GM10266 (cell line): ENCODE measurements around the gene GJC2.

Experiments used
- DNase-seq: peaks from one replicate; pipeline ENCODE4 v3.0.0; 2012; ENCODE audit errors: extremely low spot score
- CTCF ChIP-seq: IDR thresholded peaks from 2 replicates; pipeline ENCODE4 v1.5.1; 2012; ENCODE audit warnings: mild to moderate bottlenecking, low read depth; ENCODE audit not compliant: control insufficient read depth, insufficient read depth; ENCODE audit errors: missing control alignments

The GJC2 gene

DNA sequence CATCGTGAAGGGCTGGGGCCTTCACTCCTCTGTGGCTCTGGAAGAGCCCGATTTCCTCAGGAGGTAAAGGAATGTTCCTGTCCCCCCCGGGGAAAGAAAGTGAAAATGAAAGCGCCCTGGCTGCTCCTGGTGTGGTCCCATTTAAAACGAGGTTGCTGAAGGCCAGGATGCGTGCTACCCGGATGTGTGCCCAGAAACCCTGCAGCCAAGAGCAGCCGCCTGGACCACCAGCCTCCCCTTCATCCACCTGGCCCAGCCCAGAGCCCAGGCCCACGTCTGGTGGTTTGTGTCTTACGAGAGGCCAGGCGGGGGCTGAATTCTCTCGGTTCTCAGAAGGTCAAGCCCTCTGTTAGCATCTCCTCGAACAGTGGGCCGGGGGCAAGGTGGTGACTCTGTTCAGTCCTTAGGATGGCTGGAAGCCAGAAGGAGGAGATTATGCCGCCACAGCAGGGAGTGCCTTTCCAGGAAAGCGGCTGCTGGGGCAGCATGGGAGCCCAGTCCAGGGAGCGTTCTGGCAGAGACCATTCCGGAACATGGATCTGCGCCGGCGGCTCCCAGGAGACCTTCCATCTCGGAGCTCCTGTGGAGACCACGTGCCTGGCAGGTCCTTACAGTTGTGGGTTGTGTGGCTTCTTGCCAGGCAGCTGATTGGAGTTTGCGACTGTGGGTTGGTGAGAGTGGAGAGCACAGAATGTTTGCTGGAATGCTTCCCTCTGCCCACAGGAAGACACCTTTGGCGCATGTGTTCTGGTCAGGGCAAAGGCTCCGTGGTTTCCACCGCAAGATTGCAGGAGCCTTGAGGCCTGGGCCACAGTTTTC lies 8.3 kb upstream of the GJC2 start:
- TF ChIP-seq CTCF = no peak
- DNase-seq = peak; percentile 53

DNA sequence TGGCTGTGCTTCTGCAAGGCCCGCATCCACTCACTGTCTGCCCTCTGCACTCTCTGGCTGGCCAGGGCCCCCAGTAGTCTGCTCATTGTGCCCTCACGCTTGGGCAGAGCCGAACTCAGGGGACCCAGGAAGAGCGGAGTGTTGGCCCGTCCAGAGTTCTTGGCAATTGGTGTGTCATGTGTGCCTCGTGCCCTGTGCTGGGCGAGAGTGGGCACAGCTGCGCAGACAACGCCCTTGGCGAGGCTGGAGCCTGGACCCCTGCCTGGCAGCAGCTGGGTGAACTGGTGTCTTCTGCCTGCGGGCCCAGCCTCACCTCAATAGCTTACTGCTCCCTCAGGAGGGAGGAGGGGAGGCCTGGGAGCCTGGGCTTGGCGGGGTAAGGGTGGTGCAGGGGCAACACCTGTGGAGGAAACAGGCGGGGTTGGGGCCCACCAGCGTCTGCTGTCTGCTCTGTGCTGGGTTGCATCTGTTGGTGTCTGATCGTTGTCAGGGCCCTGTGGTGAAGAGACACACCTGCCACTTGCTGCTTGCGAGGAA lies 7.5 kb upstream of the GJC2 start:
- peak; percentile 8 for DNase-seq
- no peak for TF ChIP-seq CTCF

- no peak for TF ChIP-seq CTCF
- no peak for DNase-seq
Measured at GRCh38 chr1:228142701-228143136, 7.0 kb upstream of the GJC2 start.

GRCh38 chr1:228143480-228144192 lies 6.1 kb upstream of the GJC2 start:
- peak; percentile 16 for DNase-seq
- TF ChIP-seq CTCF = no peak

GRCh38 chr1:228144193-228144992 lies 5.3 kb upstream of the GJC2 start:
- DNase-seq = peak; percentile 12

GRCh38 chr1:228144993-228145343 lies 4.8 kb upstream of the GJC2 start:
- no peak for TF ChIP-seq CTCF
- peak; percentile 12 for DNase-seq

More at GRCh38 chr1:228144193-228144992, 5.3 kb upstream of the GJC2 start:
- no peak for TF ChIP-seq CTCF
